ENCODE results near the gene EML2. TPM values are rescaled to one million over a fixed set of nuclear protein-coding genes. Genes with fewer than 3 reads are reported as not detected.

The EML2 gene
- total RNA-seq, 1 donor from 2014 or later = 36.9 TPM

DNA sequence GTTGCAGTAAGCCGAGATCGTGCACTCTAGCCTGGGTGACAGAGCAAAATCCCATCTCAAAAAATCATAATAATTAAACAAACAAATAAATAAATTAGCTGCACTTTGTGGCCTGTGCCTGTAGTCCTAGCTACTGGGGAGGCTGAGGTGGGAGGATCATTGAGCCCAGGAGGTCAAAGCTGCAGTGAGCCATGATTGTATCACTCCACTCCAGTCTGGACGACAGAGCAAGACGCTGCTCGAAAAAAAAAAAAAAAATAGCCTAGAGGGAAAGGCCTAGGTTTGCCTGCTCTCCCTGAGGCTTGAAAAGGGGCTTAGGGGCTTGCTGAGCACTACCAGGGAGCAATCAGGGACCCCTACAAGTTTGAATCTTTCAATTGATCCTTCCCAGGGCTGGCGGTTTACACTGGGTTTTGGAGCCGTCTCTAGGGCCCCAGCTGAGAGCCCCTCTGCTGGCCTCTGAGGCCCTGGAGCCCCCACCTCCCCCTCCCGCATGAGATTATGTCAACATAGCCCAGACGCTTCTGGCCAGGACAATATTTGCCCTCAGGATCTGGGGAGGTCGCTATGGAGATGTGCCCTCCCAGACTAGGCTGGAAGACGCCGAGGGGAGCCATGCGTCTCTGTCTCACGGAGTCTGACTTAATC lies 18.4 kb upstream of the EML2 start:
- Mint-ChIP-seq H3K4me3 (no peak overlapping the region), H3K27ac (no peak overlapping the region), H3K27me3 (ENCODE audit: low read depth) (peaks cover 12% of the 10 kb centered on the region), H3K36me3 (no peaks in the 10 kb centered on the region), H3K4me1 (peaks cover 11% of the 10 kb centered on the region), H3K9me3 (no peaks in the 10 kb centered on the region)
- TF ChIP-seq, protein P1, sequence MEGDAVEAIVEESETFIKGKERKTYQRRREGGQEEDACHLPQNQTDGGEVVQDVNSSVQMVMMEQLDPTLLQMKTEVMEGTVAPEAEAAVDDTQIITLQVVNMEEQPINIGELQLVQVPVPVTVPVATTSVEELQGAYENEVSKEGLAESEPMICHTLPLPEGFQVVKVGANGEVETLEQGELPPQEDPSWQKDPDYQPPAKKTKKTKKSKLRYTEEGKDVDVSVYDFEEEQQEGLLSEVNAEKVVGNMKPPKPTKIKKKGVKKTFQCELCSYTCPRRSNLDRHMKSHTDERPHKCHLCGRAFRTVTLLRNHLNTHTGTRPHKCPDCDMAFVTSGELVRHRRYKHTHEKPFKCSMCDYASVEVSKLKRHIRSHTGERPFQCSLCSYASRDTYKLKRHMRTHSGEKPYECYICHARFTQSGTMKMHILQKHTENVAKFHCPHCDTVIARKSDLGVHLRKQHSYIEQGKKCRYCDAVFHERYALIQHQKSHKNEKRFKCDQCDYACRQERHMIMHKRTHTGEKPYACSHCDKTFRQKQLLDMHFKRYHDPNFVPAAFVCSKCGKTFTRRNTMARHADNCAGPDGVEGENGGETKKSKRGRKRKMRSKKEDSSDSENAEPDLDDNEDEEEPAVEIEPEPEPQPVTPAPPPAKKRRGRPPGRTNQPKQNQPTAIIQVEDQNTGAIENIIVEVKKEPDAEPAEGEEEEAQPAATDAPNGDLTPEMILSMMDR (IDR thresholded peaks at IDR 0.05; ENCODE audit: unreplicated experiment) = no peak
- no peak for DNase-seq (ENCODE audit: low spot score in 2 of 2, unreplicated experiment in 2 of 2)

DNA sequence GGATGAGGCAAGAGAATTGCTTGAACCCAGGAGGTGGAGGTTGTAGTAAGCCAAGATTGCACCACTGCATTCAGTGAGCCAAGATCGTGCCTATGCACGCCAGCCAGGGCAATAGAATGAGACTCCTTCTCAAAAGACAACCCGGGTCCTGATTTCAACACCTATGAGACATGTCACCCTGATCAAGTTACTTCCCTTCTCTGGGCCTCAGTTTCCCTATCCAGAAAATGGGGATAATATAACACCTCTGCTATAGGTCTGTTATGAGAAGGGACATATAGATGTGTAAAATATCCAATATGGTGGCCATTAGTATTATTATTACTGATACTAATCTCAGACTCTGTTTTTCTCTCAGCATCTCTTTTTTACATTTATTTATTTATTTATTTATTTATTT lies 15.9 kb upstream of the EML2 start:
- no peaks in the 10 kb centered on the region for H3K36me3 Mint-ChIP-seq
- H3K4me1 Mint-ChIP-seq = peaks cover 11% of the 10 kb centered on the region
- H3K4me3 Mint-ChIP-seq = no peak overlapping the region
- DNase-seq (ENCODE audit: low spot score in 2 of 2, unreplicated experiment in 2 of 2) = no peak
- H3K9me3 Mint-ChIP-seq = no peaks in the 10 kb centered on the region
- TF ChIP-seq, protein P1 (IDR thresholded peaks at IDR 0.05; ENCODE audit: unreplicated experiment) = no peak
- no peak overlapping the region for H3K27ac Mint-ChIP-seq
- peaks cover 5% of the 10 kb centered on the region for H3K27me3 Mint-ChIP-seq (ENCODE audit: low read depth)

DNA sequence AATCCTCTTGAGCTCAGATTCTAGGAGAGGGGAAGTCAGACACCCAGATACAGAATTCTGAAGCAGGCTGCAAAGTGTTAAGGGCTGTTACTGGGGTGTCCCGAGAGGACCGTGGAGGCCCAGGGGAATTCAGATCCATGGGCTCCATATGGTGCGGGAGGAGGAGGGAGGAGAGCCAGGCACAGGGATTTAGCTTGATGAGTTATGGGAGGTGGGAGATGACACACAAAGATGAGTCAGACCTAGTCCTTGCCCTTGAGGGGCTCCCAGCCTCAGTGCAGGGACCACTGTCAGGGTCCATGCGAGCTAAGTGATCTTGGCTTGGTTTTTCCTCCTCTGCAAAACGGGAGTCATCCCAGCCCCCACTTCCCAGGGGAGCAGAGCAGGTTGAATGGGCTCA lies 14.4 kb upstream of the EML2 start:
- no peak overlapping the region for H3K4me3 Mint-ChIP-seq
- H3K27ac Mint-ChIP-seq = peak overlapping the region; percentile 77
- DNase-seq (ENCODE audit: low spot score in 2 of 2, unreplicated experiment in 2 of 2) = no peak
- no peaks in the 10 kb centered on the region for H3K27me3 Mint-ChIP-seq (ENCODE audit: low read depth)
- H3K36me3 Mint-ChIP-seq = no peaks in the 10 kb centered on the region
- H3K4me1 Mint-ChIP-seq = peaks cover 9% of the 10 kb centered on the region
- H3K9me3 Mint-ChIP-seq = no peaks in the 10 kb centered on the region
- TF ChIP-seq, protein P1 (IDR thresholded peaks at IDR 0.05; ENCODE audit: unreplicated experiment) = no peak

DNA sequence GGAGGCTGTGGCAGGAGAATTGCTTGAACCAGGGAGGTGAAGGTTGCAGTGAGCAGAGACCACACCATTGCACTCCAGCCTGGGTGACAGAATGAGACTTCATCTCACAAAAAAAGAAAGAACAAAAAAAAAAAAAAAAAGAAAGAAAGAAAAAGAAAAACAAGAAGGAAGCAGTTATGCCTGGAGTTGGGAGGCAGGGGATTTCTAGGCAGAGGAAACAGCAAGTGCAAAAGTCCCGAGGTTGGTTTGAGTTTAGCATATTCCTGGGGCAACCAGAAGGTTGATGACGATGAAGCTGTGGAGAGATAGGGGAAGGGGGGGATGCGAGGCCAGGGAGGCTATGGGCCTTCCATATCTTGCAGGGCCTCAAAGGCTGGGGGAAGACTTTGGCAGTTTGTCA lies 11.5 kb upstream of the EML2 start:
- Mint-ChIP-seq H3K27me3 (ENCODE audit: low read depth) (no peaks in the 10 kb centered on the region), H3K9me3 (no peaks in the 10 kb centered on the region), H3K36me3 (no peaks in the 10 kb centered on the region), H3K4me1 (peaks cover 15% of the 10 kb centered on the region), H3K27ac (no peak overlapping the region), H3K4me3 (no peak overlapping the region)
- TF ChIP-seq, protein P1 (IDR thresholded peaks at IDR 0.05; ENCODE audit: unreplicated experiment) = no peak
- DNase-seq (ENCODE audit: low spot score in 2 of 2, unreplicated experiment in 2 of 2) = no peak

DNA sequence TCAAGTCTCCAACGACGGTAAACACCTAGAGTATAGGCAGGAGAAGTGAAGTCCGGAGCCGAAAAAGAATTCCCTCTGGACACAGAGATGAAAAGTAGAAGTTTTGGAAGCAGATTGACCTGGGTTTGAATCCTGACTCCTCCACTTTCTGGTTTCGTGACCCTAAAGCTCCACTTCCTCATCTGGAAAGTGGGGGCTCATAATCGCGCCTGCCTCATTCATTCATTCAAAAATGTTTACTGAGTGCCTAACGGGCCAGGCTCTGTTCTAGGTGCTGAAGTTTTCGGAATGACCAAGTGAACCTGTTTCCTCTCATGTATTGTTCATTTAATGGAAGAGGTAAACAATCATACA lies 7.1 kb upstream of the EML2 start:
- H3K4me1 Mint-ChIP-seq = peaks cover 30% of the 10 kb centered on the region
- TF ChIP-seq, protein P1 (IDR thresholded peaks at IDR 0.05; ENCODE audit: unreplicated experiment) = no peak
- peak overlapping the region; percentile 95 for H3K27ac Mint-ChIP-seq
- no peaks in the 10 kb centered on the region for H3K36me3 Mint-ChIP-seq
- no peak for DNase-seq (ENCODE audit: low spot score in 2 of 2, unreplicated experiment in 2 of 2)
- peak overlapping the region; percentile 70 for H3K4me3 Mint-ChIP-seq
- H3K9me3 Mint-ChIP-seq = no peaks in the 10 kb centered on the region
- H3K27me3 Mint-ChIP-seq (ENCODE audit: low read depth) = peaks cover 9% of the 10 kb centered on the region

Measured in mesothelial cell of epicardium (in vitro differentiated cells).